HG03103 (cell line): ENCODE measurements around the gene NUP133.

Experiments
- ATAC-seq: cut with Tn5 transposase; IDR thresholded peaks from one replicate; pipeline ENCODE4 v1.9.1; 2021; ENCODE audit warnings: low read depth; ENCODE audit not compliant: unreplicated experiment

The NUP133 gene

GRCh38 chr1:229454056-229454455, 54.1 kb downstream of the NUP133 start:
- no peak for ATAC-seq

GRCh38 chr1:229452956-229453801, 55.0 kb downstream of the NUP133 start:
- no peak for ATAC-seq

- no peak for ATAC-seq
These were observed 59.3 kb downstream of the NUP133 start for GRCh38 chr1:229448845-229449244.

GRCh38 chr1:229448354-229448753, 59.8 kb downstream of the NUP133 start:
- no peak for ATAC-seq

- ATAC-seq = no peak
These were observed 60.3 kb downstream of the NUP133 start for GRCh38 chr1:229447809-229448252.

GRCh38 chr1:229445828-229446227, 62.3 kb downstream of the NUP133 start:
- no peak for ATAC-seq

- peak; percentile 96 for ATAC-seq
These were observed 67.1 kb downstream of the NUP133 start for GRCh38 chr1:229440851-229441537.

GRCh38 chr1:229438021-229438420, 70.1 kb downstream of the NUP133 start:
- no peak for ATAC-seq

GRCh38 chr1:229437443-229437842, 70.7 kb downstream of the NUP133 start:
- no peak for ATAC-seq

- no peak for ATAC-seq
These were observed 71.9 kb downstream of the NUP133 start for GRCh38 chr1:229436201-229436600.

GRCh38 chr1:229434641-229435051, 73.5 kb downstream of the NUP133 start:
- ATAC-seq = no peak

- no peak for ATAC-seq
These were observed 74.0 kb downstream of the NUP133 start, which contains the start of gene ACTA1 for GRCh38 chr1:229434005-229434640. TSS of gene ACTA1 (minus strand) at chr1:229434094. CDS start at chr1:229433115, 979 bp downstream.

- no peak for ATAC-seq
These were observed 74.7 kb downstream of the NUP133 start for GRCh38 chr1:229433364-229434004.

- ATAC-seq = no peak
These were observed 75.2 kb downstream of the NUP133 start for GRCh38 chr1:229432905-229433304.

GRCh38 chr1:229432116-229432461, 76.1 kb downstream of the NUP133 start:
- ATAC-seq = no peak

GRCh38 chr1:229431284-229432115, 76.6 kb downstream of the NUP133 start:
- ATAC-seq = no peak

- ATAC-seq = no peak
These were observed 77.3 kb downstream of the NUP133 start for GRCh38 chr1:229430761-229431283.

- no peak for ATAC-seq
These were observed 79.9 kb downstream of the NUP133 start for GRCh38 chr1:229428256-229428655.

- no peak for ATAC-seq
These were observed 80.6 kb downstream of the NUP133 start for GRCh38 chr1:229427572-229427971.
